GM12878 (cell line): ENCODE results near the gene PRC1.

ENCODE experiments used
- CBX3 ChIP-seq: fragments of 200-600 bp; sonication (generic); IDR thresholded peaks from 2 replicates; pipeline ENCODE4 v1.6.1; 2016; ENCODE audit warnings: low read depth, borderline replicate concordance
- CHD1 ChIP-seq: IDR thresholded peaks from 2 replicates; pipeline ENCODE4 v1.6.1; 2012; ENCODE audit warnings: low read depth, low read length, improper control_type of control experiment
- CREM ChIP-seq: IDR thresholded peaks from 2 replicates; pipeline ENCODE4 v1.6.1; 2014; ENCODE audit warnings: antibody characterized with exemption, low read depth
- CTCF ChIP-seq, 3 experiments: IDR thresholded peaks in 2 of 3; conservative IDR thresholded peaks in 1 of 3; 2 replicates each; pipeline ENCODE4 v1.5.1; 2011; ENCODE audit warnings: low read depth in 3 of 3, low read length in 3 of 3, mild to moderate bottlenecking in 3 of 3, control low read depth in 2 of 3, moderate library complexity in 2 of 3, inconsistent platforms in 1 of 3, mixed read lengths in 1 of 3; ENCODE audit not compliant: control insufficient read depth in 2 of 3, insufficient read depth in 1 of 3; ENCODE audit errors: extremely low read depth in 1 of 3
- ELK1 ChIP-seq: IDR thresholded peaks from 2 replicates; pipeline ENCODE4 v1.6.1; 2012; ENCODE audit warnings: low read depth, low read length, improper control_type of control experiment
- NR2C2 ChIP-seq: IDR thresholded peaks from 2 replicates; pipeline ENCODE4 v1.6.1; 2011; ENCODE audit warnings: borderline replicate concordance, low read depth; ENCODE audit not compliant: control insufficient read depth, insufficient read length
- PAX8 ChIP-seq: fragments of 450-650 bp; IDR thresholded peaks from 2 replicates; pipeline ENCODE4 v1.6.1; 2017; ENCODE audit warnings: mild to moderate bottlenecking, moderate library complexity
- POLR2A ChIP-seq: IDR thresholded peaks from 2 replicates; pipeline ENCODE4 v1.6.1; 2011; ENCODE audit warnings: low read depth, mild to moderate bottlenecking, low read length
- POLR2AphosphoS2 ChIP-seq: IDR thresholded peaks from 2 replicates; pipeline ENCODE4 v1.6.1; 2011; ENCODE audit warnings: low read depth, mild to moderate bottlenecking, low read length, improper control_type of control experiment, moderate library complexity
- RB1 ChIP-seq: fragments of 450-650 bp; formaldehyde crosslinking; IDR thresholded peaks from 2 replicates; pipeline ENCODE4 v1.6.1; 2017; ENCODE audit warnings: mild to moderate bottlenecking, borderline replicate concordance
- RELB ChIP-seq: fragments of 450-650 bp; IDR thresholded peaks from 2 replicates; pipeline ENCODE4 v1.6.1; 2017; ENCODE audit warnings: low read depth, mild to moderate bottlenecking, moderate library complexity
- RUNX3 ChIP-seq: IDR thresholded peaks from 2 replicates; pipeline ENCODE4 v1.6.1; 2012; ENCODE audit warnings: low read length, inconsistent platforms
- TCF12 ChIP-seq: IDR thresholded peaks from 2 replicates; pipeline ENCODE4 v1.6.1; 2011; ENCODE audit warnings: low read depth, mild to moderate bottlenecking, low read length

- no peak for TF ChIP-seq TCF12
- TF ChIP-seq RB1, result no peak
- no peak for TF ChIP-seq POLR2AphosphoS2
- no peak for TF ChIP-seq NR2C2
- no peak for TF ChIP-seq PAX8
- TF ChIP-seq CBX3, result no peak
- TF ChIP-seq CTCF (IDR thresholded peaks at IDR 0.05 in 2 of 3, conservative IDR thresholded peaks at IDR 0.05 in 1 of 3; ENCODE audit: control insufficient read depth in 2 of 3, extremely low read depth in 1 of 3, insufficient read depth in 1 of 3, low read depth in 3 of 3, low read length in 3 of 3), result no peak
- TF ChIP-seq RUNX3, result no peak
- no peak for TF ChIP-seq RELB
- no peak for TF ChIP-seq CREM
- peak; percentile 36; the same call in 1 of the 2 replicates for TF ChIP-seq POLR2A
- no peak for TF ChIP-seq ELK1
- TF ChIP-seq CHD1, result no peak
These were observed 38.6 kb downstream of the PRC1 start for GRCh38 chr15:90955624-90956273.
